GM21360 (cell line): Measurements from ENCODE around the gene CACNA1D.
A peak's percentile ranks its signal among the peaks of the same experiment; 100 is the strongest.

ENCODE experiments used
- ATAC-seq: cut with Tn5 transposase; IDR thresholded peaks from one replicate; pipeline ENCODE4 v1.9.1; 2021; ENCODE audit warnings: mild to moderate bottlenecking, moderate library complexity; ENCODE audit not compliant: unreplicated experiment

The CACNA1D gene

GRCh38 chr3:53525765-53526703, 31.6 kb downstream of the CACNA1D start:
- no peak for ATAC-seq

GRCh38 chr3:53526704-53527055, 32.3 kb downstream of the CACNA1D start:
- no peak for ATAC-seq

- no peak for ATAC-seq
These were observed 35.8 kb downstream of the CACNA1D start for GRCh38 chr3:53530205-53530604.

- no peak for ATAC-seq
These were observed 37.3 kb downstream of the CACNA1D start for GRCh38 chr3:53531749-53532148.

- ATAC-seq, result no peak
These were observed 39.1 kb downstream of the CACNA1D start for GRCh38 chr3:53533472-53533871.

- ATAC-seq, result no peak
These were observed 39.8 kb downstream of the CACNA1D start for GRCh38 chr3:53534216-53534615.

- ATAC-seq, result no peak
These were observed 40.4 kb downstream of the CACNA1D start for GRCh38 chr3:53534676-53535400.

GRCh38 chr3:53536282-53536681, 41.9 kb downstream of the CACNA1D start:
- no peak for ATAC-seq

- no peak for ATAC-seq
These were observed 49.9 kb downstream of the CACNA1D start for GRCh38 chr3:53544357-53544756.

GRCh38 chr3:53545310-53545995, 51.0 kb downstream of the CACNA1D start:
- ATAC-seq, result no peak

GRCh38 chr3:53545996-53546359, 51.6 kb downstream of the CACNA1D start:
- no peak for ATAC-seq

- ATAC-seq, result no peak
These were observed 52.9 kb downstream of the CACNA1D start for GRCh38 chr3:53547327-53547726.

GRCh38 chr3:53550005-53550620, 55.7 kb downstream of the CACNA1D start:
- no peak for ATAC-seq

- no peak for ATAC-seq
These were observed 56.9 kb downstream of the CACNA1D start for GRCh38 chr3:53551324-53551723.

GRCh38 chr3:53552730-53553129, 58.3 kb downstream of the CACNA1D start:
- ATAC-seq, result no peak

- ATAC-seq, result no peak
These were observed 58.8 kb downstream of the CACNA1D start for GRCh38 chr3:53553200-53553599.

GRCh38 chr3:53554559-53555067, 60.2 kb downstream of the CACNA1D start:
- ATAC-seq, result peak; percentile 72

- ATAC-seq, result peak; percentile 72
These were observed 60.7 kb downstream of the CACNA1D start for GRCh38 chr3:53555068-53555588.

- ATAC-seq, result no peak
These were observed 72.2 kb downstream of the CACNA1D start for GRCh38 chr3:53566461-53567145.

- ATAC-seq, result no peak
These were observed 75.7 kb downstream of the CACNA1D start for GRCh38 chr3:53570081-53570480.
